GM12892 (cell line): Measurements from ENCODE around the gene AMBRA1.
A peak's percentile ranks its signal among the peaks of the same experiment; 100 is the strongest.
"Not testable (repeated sequence)": the region's sequence is repeated elsewhere in the genome, so short reads cannot be mapped to it uniquely, and the experiment has no call there.

Source experiments
- DNase-seq: peaks from one replicate; pipeline ENCODE4 v3.0.0; 2011; ENCODE audit not compliant: insufficient read length
- FAIRE-seq: peaks from 2 replicates; lab custom pipeline; 2011; peaks lifted over from hg19 to GRCh38; lab: Jason Lieb, UNC
- POLR2A ChIP-seq: IDR thresholded peaks from 2 replicates; pipeline ENCODE4 v1.6.1; 2011; ENCODE audit warnings: low read depth, low read length, control low read depth
- POLR2AphosphoS5 ChIP-seq: IDR thresholded peaks from 2 replicates; pipeline ENCODE4 v1.6.1; 2011; ENCODE audit warnings: low read depth, low read length, control low read depth
- TAF1 ChIP-seq: IDR thresholded peaks from 2 replicates; pipeline ENCODE4 v1.6.1; 2011; ENCODE audit warnings: low read depth, mild to moderate bottlenecking, control low read depth, low read length, borderline replicate concordance

AMBRA1 gene

DNA sequence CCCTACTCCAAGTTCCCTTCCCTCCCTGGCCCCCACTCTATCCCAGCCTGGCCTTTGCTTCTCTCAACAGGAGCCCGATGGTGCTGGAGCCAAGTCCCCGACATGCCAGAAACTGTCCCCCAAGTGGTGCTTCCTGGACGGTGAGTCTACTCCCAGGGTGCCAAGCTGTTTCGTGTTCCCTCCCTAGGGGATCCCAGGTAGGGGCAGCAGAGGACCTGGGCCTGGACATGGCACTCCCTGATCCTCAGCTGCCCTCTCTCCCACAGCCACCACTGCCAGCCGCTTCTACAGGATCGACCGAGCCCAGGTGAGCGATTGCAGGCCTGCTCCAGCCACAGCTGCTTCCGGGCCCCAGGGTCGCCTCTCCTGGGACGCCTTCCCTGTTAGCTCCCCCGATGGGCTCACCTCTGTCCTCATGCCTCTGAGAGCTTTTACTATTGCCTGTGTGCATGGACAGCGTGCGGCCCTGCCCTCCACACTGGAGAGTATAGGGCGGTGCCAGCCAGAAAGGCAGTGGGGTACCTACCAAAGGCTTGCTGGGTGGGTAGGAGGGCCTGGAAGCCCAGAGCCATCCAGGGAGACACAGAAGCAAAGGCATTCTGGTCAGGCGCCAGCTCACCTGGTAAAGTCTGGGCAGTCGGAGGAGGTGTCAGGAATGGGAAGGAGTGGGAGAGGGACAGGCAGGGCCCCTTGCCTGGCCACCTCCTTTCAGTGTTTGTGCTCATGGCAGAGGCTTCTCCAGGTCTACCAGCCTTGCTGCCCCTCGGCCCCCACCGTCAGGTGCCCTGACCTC, 217.4 kb downstream of the AMBRA1 start:
- FAIRE-seq (no peak), DNase-seq (no peak)
- TF ChIP-seq POLR2AphosphoS5 = no peak
- TF ChIP-seq TAF1 = no peak
- no peak for TF ChIP-seq POLR2A

- TF ChIP-seq POLR2AphosphoS5 (no peak), POLR2A (no peak), TAF1 (no peak)
- FAIRE-seq (no peak), DNase-seq (no peak)
Observed at GRCh38 chr11:46375392-46376101, 218.3 kb downstream of the AMBRA1 start.

DNA sequence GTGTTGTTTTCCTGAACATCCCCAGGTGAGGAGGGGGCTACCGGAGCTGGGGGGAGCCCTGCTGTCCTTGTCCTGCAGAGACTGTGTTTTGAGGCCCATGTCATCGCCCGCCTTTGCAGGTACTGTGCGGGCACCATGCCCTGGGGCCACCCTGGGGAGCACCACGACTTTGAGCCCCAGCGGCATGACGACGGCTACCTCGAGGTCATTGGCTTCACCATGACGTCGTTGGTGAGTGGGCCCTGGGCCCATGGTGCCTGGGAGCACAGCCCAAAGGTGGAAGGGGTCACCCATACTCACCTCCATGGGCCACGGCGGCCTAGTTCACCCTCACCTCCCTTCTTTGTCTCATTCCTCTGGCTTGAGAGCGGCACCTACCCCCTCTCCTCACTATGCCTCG, 219.0 kb downstream of the AMBRA1 start:
- TF ChIP-seq POLR2A = no peak
- no peak for TF ChIP-seq POLR2AphosphoS5
- TF ChIP-seq TAF1 = no peak
- DNase-seq = no peak
- FAIRE-seq = no peak

DNA sequence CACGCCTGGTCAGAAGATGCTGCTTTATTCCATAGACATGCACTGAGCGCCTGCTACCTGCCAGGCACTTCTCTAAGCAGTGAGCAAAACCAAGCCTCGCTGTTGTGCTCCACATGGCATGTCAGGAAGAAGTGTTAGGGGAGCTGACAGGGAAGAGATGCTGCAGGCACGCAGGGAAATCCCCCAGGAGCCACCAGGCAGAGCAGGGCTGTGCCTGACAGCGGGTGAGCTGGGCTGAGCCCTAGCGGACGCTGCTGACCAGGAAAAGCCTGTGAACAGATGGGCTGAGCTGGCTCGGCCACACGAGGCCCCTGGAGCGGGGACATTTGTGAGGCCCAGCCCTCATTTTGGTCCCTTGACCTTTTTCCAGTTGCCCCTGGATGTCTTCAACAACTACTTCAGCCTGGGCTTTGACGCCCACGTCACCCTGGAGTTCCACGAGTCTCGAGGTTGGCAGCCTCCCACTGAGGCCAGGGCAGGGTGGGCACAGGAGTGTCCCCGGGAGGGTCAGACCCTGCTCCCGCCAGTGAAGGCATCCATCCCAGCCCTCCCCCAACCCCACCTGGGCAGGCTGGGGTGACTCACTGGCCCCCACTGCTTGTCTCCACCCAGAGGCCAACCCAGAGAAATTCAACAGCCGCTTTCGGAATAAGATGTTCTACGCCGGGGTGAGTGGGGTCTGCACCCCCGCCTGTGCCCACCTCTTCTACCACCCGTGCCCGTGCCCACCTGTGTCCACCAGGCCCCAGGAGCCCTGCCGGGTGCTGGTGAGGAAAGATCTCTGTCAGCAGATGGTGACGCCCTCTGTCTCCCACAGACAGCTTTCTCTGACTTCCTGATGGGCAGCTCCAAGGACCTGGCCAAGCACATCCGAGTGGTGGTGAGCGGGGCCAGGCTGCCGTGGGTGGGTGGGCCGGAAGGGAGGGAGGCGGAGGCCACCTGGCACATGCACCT, 219.8 kb downstream of the AMBRA1 start:
- no peak for TF ChIP-seq POLR2A
- TF ChIP-seq TAF1 = no peak
- TF ChIP-seq POLR2AphosphoS5 = no peak
- FAIRE-seq = no peak
- no peak for DNase-seq

GRCh38 chr11:46372501-46372900, 221.3 kb downstream of the AMBRA1 start:
- FAIRE-seq = not testable (repeated sequence)

DNA sequence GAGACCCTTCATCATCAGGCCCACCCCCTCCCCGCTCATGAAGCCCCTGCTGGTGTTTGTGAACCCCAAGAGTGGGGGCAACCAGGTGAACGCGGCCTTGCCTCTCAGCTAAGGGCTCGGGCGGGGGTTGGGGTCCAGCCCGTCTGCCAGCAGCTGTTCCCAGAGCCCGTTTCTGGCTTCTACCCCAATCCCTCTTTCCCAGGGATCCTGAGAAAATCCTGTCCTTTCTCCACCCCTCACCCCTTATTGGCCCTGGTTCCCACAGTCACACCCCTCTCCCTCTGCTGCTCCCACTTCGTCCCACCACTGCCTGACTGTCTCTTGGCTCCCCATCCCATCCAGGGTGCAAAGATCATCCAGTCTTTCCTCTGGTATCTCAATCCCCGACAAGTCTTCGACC, 221.7 kb downstream of the AMBRA1 start:
- no peak for FAIRE-seq
- DNase-seq = no peak
- no peak for TF ChIP-seq TAF1
- TF ChIP-seq POLR2A = no peak
- TF ChIP-seq POLR2AphosphoS5 = no peak

More at GRCh38 chr11:46372501-46372900, 221.3 kb downstream of the AMBRA1 start:
- DNase-seq = not testable (repeated sequence)

- not testable (repeated sequence) for DNase-seq, FAIRE-seq
Observed at GRCh38 chr11:46371262-46371661, 222.6 kb downstream of the AMBRA1 start.

DNA sequence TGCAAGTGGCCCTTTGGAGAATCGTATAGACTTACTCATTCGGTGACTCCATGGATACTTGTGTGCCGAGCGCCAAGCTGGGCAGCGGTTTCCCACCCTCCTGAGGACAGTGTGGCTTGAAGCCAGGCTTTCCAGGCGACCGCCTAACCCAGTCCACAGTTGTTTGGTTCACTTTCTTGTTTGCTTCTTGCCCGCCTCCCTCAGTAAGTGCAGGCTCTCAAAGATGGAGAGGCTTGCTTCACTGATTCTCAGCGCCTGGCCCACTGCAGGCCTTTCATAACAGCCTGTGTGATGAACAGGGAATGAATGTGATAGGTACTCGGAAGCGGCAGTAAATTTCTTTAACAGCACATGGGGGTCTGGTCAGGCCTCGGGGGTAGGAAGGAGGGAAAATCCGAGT, 223.6 kb downstream of the AMBRA1 start:
- no peak for TF ChIP-seq POLR2AphosphoS5
- TF ChIP-seq TAF1 = no peak
- TF ChIP-seq POLR2A = no peak
- FAIRE-seq (no peak), DNase-seq (no peak)

GRCh38 chr11:46369458-46370152, 224.2 kb downstream of the AMBRA1 start:
- DNase-seq = no peak
- TF ChIP-seq TAF1 (no peak), POLR2A (0 out of 2 replicates have a peak, but pooled peaks have one; percentile 32)
- FAIRE-seq = peak; percentile 95

DNA sequence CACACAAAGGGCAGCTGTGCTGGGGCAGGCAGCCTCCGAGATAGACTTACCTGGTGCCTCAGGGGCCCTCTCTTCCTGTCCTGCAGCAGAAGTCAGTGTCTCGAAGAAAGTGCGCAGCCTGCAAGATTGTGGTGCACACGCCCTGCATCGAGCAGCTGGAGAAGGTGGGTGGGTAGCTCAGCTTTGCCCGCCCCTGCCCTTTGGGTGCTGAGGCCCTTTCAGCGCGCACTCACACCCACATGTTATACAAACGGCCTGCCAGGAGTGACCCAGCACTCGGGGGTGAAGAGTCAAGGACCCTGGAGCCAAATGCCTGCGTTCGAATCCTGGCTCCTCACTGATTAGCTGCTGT, 225.9 kb downstream of the AMBRA1 start:
- FAIRE-seq = no peak
- DNase-seq = no peak
- no peak for TF ChIP-seq POLR2AphosphoS5
- no peak; the same call in 1 of the 2 replicates for TF ChIP-seq POLR2A
- TF ChIP-seq TAF1 = no peak
